Astrocyte (in vitro differentiated cells and primary cell): Measurements from ENCODE around the gene TARP.

Experiments
- EZH2 ChIP-seq: IDR thresholded peaks from 2 replicates; pipeline ENCODE4 v1.6.1; 2012; ENCODE audit warnings: mild to moderate bottlenecking, low read length, inconsistent platforms; ENCODE audit not compliant: insufficient read depth
- TF ChIP-seq, protein P1 (sequence below): IDR thresholded peaks from 2 replicates; pipeline ENCODE4 v1.5.1; 2011; ENCODE audit warnings: low read depth, mild to moderate bottlenecking, inconsistent platforms, low read length, moderate library complexity; ENCODE audit not compliant: insufficient read depth

DNA sequence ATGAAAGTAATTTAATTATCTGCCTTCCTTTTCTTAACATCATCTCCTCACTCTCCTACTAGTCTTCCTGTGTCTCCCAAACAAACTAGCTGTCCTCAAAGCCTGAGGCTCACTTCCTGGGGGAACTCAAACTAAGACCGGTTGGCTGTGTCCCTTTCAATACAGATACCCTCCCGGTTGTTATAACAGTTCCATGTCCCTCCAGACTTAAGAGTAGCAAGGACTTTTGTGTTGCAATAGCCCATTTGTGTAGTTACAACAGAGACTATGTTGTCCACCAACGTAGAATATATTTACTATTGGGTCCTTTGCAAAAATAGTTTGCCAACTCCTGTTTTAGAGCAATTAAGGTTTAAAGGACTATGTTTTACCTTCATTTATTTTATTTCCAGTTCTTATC, 8.6 kb upstream of the TARP start:
- TF ChIP-seq, protein P1, sequence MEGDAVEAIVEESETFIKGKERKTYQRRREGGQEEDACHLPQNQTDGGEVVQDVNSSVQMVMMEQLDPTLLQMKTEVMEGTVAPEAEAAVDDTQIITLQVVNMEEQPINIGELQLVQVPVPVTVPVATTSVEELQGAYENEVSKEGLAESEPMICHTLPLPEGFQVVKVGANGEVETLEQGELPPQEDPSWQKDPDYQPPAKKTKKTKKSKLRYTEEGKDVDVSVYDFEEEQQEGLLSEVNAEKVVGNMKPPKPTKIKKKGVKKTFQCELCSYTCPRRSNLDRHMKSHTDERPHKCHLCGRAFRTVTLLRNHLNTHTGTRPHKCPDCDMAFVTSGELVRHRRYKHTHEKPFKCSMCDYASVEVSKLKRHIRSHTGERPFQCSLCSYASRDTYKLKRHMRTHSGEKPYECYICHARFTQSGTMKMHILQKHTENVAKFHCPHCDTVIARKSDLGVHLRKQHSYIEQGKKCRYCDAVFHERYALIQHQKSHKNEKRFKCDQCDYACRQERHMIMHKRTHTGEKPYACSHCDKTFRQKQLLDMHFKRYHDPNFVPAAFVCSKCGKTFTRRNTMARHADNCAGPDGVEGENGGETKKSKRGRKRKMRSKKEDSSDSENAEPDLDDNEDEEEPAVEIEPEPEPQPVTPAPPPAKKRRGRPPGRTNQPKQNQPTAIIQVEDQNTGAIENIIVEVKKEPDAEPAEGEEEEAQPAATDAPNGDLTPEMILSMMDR = no peak
- no peak for TF ChIP-seq EZH2
